Activated T-helper 2 cell treated with anti-CD3 and anti-CD28 coated beads, Interferon-gamma antibody, Interleukin-2, Interleukin-4, amounts not matched to agents 10 μg/mL and 5 μg/mL and 100 μg/mL, durations not matched to agents 14 hours and 24 hours and 36 hours (primary cell): ENCODE measurements around the gene RBP2. TPM values are rescaled to one million over a fixed set of nuclear protein-coding genes. Genes with fewer than 3 reads are reported as not detected.

ENCODE experiments used
- DNase-seq: peaks from one replicate; pipeline ENCODE4 v3.0.0; 2021; ENCODE audit warnings: low spot score
- H3K27ac Mint-ChIP-seq: one replicate; pipeline ENCODE4 v1.8.0; 2021; ENCODE audit warnings: mixed read lengths
- H3K27me3 Mint-ChIP-seq: one replicate; pipeline ENCODE4 v1.8.0; 2021; ENCODE audit warnings: low read depth, mixed read lengths
- H3K36me3 Mint-ChIP-seq: one replicate; pipeline ENCODE4 v1.8.0; 2021; ENCODE audit warnings: low read depth, mixed read lengths
- H3K4me1 Mint-ChIP-seq: one replicate; pipeline ENCODE4 v1.8.0; 2021; ENCODE audit warnings: low read depth, mixed read lengths
- H3K4me3 Mint-ChIP-seq: one replicate; pipeline ENCODE4 v1.8.0; 2021; ENCODE audit warnings: low read depth, mild to moderate bottlenecking, moderate library complexity, mixed read lengths
- H3K9me3 Mint-ChIP-seq: one replicate; pipeline ENCODE4 v1.8.0; 2021; ENCODE audit warnings: mixed read lengths
- intact Hi-C: fragments of 100-400 bp; cut with micrococcal nuclease; formaldehyde crosslinking; loops from one replicate; pipeline ENCODE4 v1.15.1; 2023
- total RNA-seq: library from RNA; stranded (reverse); gene quantifications from 2 replicates; pipeline ENCODE4 v1.2.3, GENCODE V29; 2022

The RBP2 gene
- total RNA-seq, 1 donor from 2014 or later: not detected

DNA sequence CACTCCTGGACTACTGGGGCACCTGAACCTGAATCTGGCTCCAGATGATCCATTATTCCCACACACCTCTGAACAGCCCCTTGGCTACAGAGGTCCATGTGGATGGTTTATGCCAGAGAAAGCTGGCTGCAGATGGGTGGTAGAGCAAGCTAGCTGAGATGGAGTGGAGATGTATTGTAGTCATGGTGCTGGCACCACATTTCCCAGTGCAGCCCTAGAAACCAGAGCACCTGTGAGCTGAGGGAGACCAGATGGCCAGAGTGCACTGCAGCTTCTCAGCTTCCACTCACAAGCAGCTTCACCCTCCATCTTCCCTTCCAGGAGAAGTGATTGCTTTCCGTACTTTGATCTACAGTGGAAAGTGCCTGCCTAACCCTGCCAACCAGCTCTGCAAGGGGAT lies 33.3 kb upstream of the RBP2 start:
- intact Hi-C loops: no loop called here
- no peak overlapping the region for H3K4me3 Mint-ChIP-seq
- no peaks in the 10 kb centered on the region for H3K9me3 Mint-ChIP-seq
- H3K27me3 Mint-ChIP-seq: peaks cover 4% of the 10 kb centered on the region
- no peaks in the 10 kb centered on the region for H3K36me3 Mint-ChIP-seq
- H3K27ac Mint-ChIP-seq: no peak overlapping the region
- DNase-seq: no peak
- no peaks in the 10 kb centered on the region for H3K4me1 Mint-ChIP-seq

DNA sequence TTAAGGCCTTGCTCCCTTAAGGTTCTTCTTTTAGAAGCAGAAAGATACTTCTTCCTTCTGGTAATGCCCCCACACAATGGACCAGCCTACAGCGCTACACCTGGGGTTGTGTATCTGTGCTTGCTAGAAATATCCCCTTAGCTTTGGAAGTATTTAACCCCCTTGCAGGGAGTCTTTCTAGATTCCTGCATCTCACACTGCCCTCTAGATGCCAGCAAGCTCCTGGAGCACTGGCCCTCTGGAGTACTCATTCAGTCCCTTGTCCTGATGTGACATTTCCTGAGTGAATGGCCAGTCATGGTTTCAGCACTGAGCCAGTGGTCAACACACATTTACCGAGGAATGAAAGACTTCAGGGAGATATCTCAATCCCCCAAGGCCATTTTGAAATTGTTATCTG lies 30.4 kb upstream of the RBP2 start:
- Mint-ChIP-seq H3K4me1 (no peaks in the 10 kb centered on the region), H3K27me3 (peaks cover 12% of the 10 kb centered on the region), H3K4me3 (no peak overlapping the region), H3K36me3 (no peaks in the 10 kb centered on the region), H3K27ac (no peak overlapping the region), H3K9me3 (no peaks in the 10 kb centered on the region)
- intact Hi-C loops: no loop called here
- no peak for DNase-seq

DNA sequence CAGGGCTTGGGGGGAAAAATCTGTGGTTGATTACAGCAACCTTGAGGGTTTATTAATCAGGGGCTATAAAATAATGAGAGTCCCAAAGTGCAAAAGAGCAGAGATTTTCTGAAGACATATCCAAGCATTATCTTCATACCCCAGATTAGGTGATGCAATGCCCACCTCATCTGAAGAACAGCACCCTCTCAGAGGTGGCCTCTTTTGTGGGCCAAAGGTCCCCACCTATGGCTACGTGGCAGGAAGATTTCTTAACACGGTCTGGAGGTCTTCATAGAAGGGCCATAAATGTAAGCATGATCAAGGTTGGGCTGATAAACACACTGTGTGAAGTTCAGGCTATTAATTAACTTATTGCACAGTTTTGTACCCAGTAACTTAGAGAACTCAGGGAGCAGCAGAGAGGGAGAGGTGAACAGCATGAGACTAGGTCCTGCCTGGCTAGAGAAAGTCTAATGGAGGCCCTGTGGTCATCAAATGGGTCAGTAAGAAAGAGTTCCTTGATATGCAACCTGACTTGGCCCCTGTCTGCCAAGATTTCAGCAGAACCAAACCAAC lies 29.6 kb upstream of the RBP2 start:
- intact Hi-C loops: no loop called here
- H3K36me3 Mint-ChIP-seq: no peaks in the 10 kb centered on the region
- no peaks in the 10 kb centered on the region for H3K9me3 Mint-ChIP-seq
- no peak overlapping the region for H3K4me3 Mint-ChIP-seq
- no peaks in the 10 kb centered on the region for H3K4me1 Mint-ChIP-seq
- DNase-seq: no peak
- peaks cover 12% of the 10 kb centered on the region for H3K27me3 Mint-ChIP-seq
- no peak overlapping the region for H3K27ac Mint-ChIP-seq

DNA sequence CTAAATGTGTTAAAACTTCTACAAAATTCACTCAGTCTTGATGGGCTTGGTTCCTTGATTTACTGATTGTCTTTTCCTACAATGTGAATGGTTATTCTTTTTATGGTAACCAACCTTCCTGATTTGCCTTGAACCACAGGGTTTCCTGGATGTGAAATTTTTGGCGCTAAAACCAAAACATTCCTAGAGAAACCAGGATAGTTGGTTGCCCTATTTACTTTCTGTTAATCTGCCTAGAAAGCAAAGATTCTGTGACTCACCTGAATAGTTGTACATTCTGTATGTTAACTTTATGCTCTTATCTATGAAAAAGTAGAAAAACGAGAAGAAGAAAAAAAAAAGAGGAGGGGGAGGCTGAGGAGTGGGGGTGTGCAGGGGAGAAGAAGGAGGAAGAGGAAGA lies 23.2 kb upstream of the RBP2 start:
- H3K36me3 Mint-ChIP-seq: no peaks in the 10 kb centered on the region
- intact Hi-C loops: no loop called here
- peaks cover 12% of the 10 kb centered on the region for H3K27me3 Mint-ChIP-seq
- no peak overlapping the region for H3K27ac Mint-ChIP-seq
- no peak for DNase-seq
- peaks cover 5% of the 10 kb centered on the region for H3K9me3 Mint-ChIP-seq
- no peaks in the 10 kb centered on the region for H3K4me1 Mint-ChIP-seq
- no peak overlapping the region for H3K4me3 Mint-ChIP-seq

DNA sequence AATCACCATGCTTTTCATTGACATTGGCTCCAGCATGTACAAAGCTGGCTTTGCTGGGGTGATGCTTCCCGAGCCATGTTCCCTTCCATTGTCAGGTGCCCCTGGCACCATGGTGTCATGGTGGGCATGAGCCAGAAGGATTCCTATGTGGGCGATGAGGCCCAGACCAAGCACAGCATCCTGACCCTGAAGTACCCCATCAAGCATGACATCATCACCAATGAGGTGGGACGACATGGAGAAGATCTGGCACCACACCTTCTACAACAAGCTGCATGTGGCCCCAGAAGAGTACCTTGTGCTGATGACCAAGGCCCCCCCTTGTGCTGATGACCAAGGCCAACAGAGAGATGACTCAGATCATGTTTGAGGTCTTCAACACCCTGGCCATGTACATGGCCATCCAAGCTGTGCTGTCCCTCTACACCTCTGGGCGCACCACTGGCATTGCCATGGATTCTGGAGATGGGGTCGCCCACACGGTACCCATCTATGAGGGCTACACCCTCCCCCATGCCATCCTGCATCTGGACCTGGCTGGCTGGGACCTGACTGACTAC lies 17.6 kb upstream of the RBP2 start:
- Mint-ChIP-seq H3K27ac (no peak overlapping the region), H3K4me3 (no peak overlapping the region), H3K4me1 (no peaks in the 10 kb centered on the region), H3K27me3 (peaks cover 4% of the 10 kb centered on the region), H3K36me3 (no peaks in the 10 kb centered on the region), H3K9me3 (peaks cover 11% of the 10 kb centered on the region)
- DNase-seq: no peak
- intact Hi-C loops: no loop called here

DNA sequence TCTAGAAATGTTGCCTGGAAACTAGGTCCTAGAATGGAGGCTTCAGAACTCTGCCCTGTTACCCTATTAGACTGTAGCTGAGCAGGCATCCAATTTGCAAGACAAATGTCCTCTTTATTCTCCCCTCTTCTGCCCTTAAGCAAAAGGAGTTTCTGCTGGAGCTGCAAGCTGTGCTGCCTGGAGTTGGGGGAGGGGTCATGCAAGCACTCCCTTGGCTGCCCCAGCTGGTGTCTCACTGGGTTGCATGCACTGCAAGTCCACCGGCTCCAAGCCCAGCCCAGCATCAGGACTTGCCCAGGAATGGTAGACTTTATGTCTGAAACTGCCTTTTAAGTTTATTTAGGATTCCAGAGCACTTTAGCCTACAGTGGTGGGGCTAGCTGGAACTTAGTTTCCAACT lies 15.7 kb upstream of the RBP2 start:
- Mint-ChIP-seq H3K27ac (no peak overlapping the region), H3K4me1 (no peaks in the 10 kb centered on the region), H3K9me3 (peaks cover 23% of the 10 kb centered on the region), H3K36me3 (no peaks in the 10 kb centered on the region), H3K4me3 (no peak overlapping the region), H3K27me3 (peaks cover 4% of the 10 kb centered on the region)
- no peak for DNase-seq
- intact Hi-C loops: no loop called here

DNA sequence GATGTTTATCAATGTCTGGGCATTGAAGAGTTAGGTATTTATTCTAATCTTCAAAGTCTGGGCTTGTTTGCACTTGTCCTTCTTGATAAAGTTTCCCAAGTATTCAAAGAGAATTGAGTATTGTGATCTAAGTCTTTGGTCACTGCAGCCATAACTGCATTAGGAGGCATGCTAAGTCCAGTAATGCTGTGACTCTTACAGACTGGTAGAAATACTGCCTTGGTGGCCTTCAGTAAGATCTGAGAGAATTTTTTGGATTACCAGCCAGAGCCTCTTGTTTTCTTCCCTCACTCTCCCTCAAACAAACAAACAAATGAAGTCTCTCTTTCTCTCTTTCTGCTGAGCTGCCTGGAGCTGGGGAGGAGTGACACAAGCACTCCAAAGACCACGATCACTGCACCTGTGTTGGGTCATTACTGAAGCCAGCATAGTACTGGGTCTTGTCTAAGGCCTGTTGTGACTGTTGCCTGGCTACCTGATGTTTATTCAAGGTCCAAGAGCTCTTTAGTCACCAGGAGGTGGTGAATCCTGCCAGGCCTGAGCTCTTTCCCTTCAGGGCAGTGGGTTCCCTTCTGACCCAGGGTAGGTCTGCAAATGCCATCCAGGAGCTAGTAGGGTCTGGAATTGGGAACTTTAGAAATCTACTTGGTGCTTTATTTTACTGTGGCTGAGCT lies 14.8 kb upstream of the RBP2 start:
- intact Hi-C loops: no loop called here
- Mint-ChIP-seq H3K27ac (no peak overlapping the region), H3K4me3 (no peak overlapping the region), H3K4me1 (no peaks in the 10 kb centered on the region), H3K36me3 (no peaks in the 10 kb centered on the region), H3K9me3 (peaks cover 22% of the 10 kb centered on the region), H3K27me3 (peaks cover 4% of the 10 kb centered on the region)
- DNase-seq: no peak

DNA sequence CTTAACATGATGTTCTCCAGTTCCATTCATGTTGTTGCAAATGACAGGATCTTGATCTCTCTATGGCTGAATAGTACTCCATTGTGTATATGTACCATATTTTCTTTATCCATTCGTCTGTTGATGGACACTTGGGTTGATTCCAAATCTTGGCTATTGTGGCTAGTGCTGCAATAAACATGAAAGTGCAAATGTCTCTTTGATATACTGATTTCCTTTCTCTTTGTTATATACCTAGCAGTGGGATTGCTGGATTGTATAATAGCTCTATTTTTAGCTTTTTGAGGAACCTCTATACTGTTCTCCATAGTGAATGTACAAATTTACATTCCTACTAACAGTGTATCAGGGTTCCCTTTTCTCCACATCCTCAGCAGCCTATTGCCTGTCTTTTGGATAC lies 5.9 kb upstream of the RBP2 start:
- Mint-ChIP-seq H3K9me3 (no peaks in the 10 kb centered on the region), H3K4me3 (no peak overlapping the region), H3K4me1 (no peaks in the 10 kb centered on the region), H3K36me3 (no peaks in the 10 kb centered on the region), H3K27me3 (no peaks in the 10 kb centered on the region), H3K27ac (no peak overlapping the region)
- intact Hi-C loops: no loop called here
- DNase-seq: no peak

DNA sequence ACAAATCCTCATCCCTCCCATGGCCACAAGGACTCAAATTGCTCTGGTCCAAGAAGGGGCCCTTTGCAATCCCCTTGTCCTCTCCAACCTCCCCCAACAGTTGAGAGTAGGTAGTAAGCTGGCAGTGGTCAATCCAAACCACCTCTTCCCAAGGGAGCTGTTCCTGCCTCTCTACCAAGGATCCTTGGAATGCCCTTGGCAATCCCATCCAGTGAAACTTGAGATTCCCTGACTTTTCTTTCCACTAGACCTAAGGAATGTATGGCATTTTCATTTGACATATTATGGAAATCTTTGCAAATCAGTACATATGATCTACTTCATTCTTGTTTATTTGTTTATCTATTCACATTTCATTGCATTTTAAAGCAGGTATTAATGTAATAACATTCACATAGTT lies 4.8 kb upstream of the RBP2 start:
- no peaks in the 10 kb centered on the region for H3K4me1 Mint-ChIP-seq
- no peaks in the 10 kb centered on the region for H3K36me3 Mint-ChIP-seq
- no peaks in the 10 kb centered on the region for H3K9me3 Mint-ChIP-seq
- intact Hi-C loops: no loop called here
- no peaks in the 10 kb centered on the region for H3K27me3 Mint-ChIP-seq
- H3K27ac Mint-ChIP-seq: no peak overlapping the region
- no peak for DNase-seq
- no peak overlapping the region for H3K4me3 Mint-ChIP-seq

DNA sequence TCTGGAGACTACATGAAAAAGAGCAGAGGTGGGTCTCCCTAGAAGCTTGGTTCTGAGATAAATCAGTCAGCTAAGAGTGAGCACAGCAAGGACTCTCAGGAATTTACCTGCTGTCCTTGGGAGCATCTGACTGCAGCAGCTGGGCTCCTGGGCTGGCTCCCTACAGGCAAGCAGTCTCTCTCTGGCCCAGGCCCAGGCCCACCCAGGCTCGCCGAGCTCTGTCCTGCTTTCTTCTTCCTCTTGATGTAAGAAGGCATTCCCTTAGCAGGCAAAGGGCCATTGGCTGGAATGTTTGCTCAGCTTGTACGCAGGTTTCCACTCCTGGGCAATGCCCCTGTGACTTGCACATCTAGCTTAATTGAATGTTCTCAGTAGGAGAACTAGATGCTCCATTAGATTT lies 4.3 kb upstream of the RBP2 start:
- Mint-ChIP-seq H3K4me3 (no peak overlapping the region), H3K4me1 (no peaks in the 10 kb centered on the region), H3K27me3 (no peaks in the 10 kb centered on the region), H3K9me3 (no peaks in the 10 kb centered on the region), H3K27ac (no peak overlapping the region), H3K36me3 (no peaks in the 10 kb centered on the region)
- intact Hi-C loops: no loop called here
- no peak for DNase-seq

DNA sequence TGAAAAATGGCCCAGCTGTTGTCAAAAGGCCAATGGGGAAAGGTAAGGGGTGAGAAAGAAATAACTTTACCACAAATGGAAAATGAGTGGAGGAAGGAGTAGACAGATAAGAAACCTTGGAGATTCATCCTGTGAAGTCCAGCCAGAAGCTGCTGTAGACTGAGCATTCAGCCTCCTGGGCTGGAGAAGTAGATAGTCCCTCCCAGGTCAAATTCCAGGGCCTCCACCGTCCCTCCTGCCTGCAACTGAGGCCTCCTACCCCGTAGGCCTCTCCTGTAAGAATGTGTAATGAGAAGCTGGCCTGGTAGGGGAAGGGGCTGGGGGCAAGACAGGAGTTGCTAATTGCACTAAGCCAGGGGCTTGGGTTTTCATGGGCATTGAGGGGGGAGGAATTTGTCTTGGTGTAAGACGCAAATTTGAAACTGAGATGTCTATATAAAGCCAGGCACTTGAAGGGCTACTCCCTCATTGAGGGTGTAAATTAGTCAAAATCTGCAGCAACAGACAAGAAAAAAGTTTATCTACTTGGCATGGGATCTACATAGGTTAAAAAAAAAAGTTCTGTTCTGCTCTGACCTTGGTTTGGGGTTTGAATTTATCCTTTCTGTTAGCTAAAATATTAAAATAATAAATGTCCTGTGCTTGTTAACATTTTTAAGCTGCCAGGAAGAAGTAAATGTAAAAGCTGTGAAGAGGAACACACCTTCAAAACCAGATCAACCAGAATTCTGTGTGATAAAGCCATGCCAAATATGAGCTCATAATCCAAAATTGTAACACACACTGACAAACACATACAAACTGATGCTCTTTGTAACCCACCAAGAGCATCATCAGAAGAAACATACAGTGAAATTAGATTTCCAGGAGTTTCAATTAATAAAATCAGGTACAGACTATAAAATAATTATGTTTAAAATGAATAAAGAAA lies 1.7 kb upstream of the RBP2 start:
- Mint-ChIP-seq H3K27me3 (no peaks in the 10 kb centered on the region), H3K27ac (no peak overlapping the region), H3K4me3 (no peak overlapping the region), H3K36me3 (no peaks in the 10 kb centered on the region), H3K4me1 (no peaks in the 10 kb centered on the region), H3K9me3 (no peaks in the 10 kb centered on the region)
- no peak for DNase-seq
- intact Hi-C loops: no loop called here

DNA sequence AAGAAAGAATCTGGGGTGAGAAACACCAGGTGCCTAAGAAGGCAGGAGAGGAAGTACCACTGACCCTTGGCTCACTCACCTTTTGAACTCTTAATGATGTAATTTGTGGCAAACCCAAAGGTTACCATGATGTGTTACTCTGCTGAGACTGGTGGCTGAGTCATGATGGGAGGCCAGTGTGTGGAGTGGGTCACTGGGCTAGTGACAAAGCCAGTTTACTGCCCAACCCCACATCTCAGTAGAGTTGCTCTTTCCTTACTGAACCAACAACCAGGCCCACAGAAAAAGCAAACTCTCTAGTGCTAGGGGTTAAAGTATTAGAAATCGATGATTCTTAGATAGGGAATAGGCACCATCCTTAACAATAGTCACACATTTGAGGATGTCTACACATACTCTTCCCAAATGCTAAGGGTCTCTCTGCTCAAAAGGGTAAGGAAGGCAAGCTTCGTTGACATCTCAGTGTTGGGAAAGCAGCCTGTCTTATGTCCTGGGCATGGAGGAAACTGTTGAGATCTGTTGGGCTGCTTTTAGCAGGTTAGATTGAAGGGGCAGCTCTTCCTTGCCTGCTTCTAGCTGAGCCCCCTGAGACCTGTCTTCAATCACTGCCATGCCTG lies 3.1 kb downstream of the RBP2 start:
- no peaks in the 10 kb centered on the region for H3K9me3 Mint-ChIP-seq
- no peaks in the 10 kb centered on the region for H3K27me3 Mint-ChIP-seq
- intact Hi-C loops: no loop called here
- no peak for DNase-seq
- no peak overlapping the region for H3K27ac Mint-ChIP-seq
- H3K4me1 Mint-ChIP-seq: no peaks in the 10 kb centered on the region
- no peak overlapping the region for H3K4me3 Mint-ChIP-seq
- no peaks in the 10 kb centered on the region for H3K36me3 Mint-ChIP-seq
